GM18861 (cell line): Measurements from ENCODE around the gene ZNF148.
"Not testable (repeated sequence)": the region's sequence is repeated elsewhere in the genome, so short reads cannot be mapped to it uniquely, and the experiment has no call there.

Experiments used
- ATAC-seq: cut with Tn5 transposase; IDR thresholded peaks from one replicate; pipeline ENCODE4 v1.9.1; 2021; ENCODE audit not compliant: unreplicated experiment

The ZNF148 gene

GRCh38 chr3:125374996-125375941, at the start of gene ZNF148:
Gene ZNF148, minus strand, starts transcription at chr3:125375325. Its CDS starts 61,685 bp downstream, at chr3:125313640.
- ATAC-seq, result peak; percentile 73

GRCh38 chr3:125418306-125418705, 43.2 kb upstream of the ZNF148 start:
- no peak for ATAC-seq

- no peak for ATAC-seq
Observed at GRCh38 chr3:125416235-125416634, 41.1 kb upstream of the ZNF148 start.

- no peak for ATAC-seq
Observed at GRCh38 chr3:125414669-125415068, 39.5 kb upstream of the ZNF148 start.

GRCh38 chr3:125410922-125411321, 35.8 kb upstream of the ZNF148 start:
- no peak for ATAC-seq

GRCh38 chr3:125406070-125406469, 30.9 kb upstream of the ZNF148 start:
- no peak for ATAC-seq

GRCh38 chr3:125405515-125405914, 30.4 kb upstream of the ZNF148 start:
- not testable (repeated sequence) for ATAC-seq

- ATAC-seq, result no peak
Observed at GRCh38 chr3:125403789-125404188, 28.7 kb upstream of the ZNF148 start.

- no peak for ATAC-seq
Observed at GRCh38 chr3:125402639-125403038, 27.5 kb upstream of the ZNF148 start.

GRCh38 chr3:125401402-125401801, 26.3 kb upstream of the ZNF148 start:
- no peak for ATAC-seq

GRCh38 chr3:125398952-125399351, 23.8 kb upstream of the ZNF148 start:
- ATAC-seq, result no peak

GRCh38 chr3:125395091-125395490, 20.0 kb upstream of the ZNF148 start:
- no peak for ATAC-seq

GRCh38 chr3:125394406-125394805, 19.3 kb upstream of the ZNF148 start:
- no peak for ATAC-seq

GRCh38 chr3:125389282-125389681, 14.2 kb upstream of the ZNF148 start:
- no peak for ATAC-seq

GRCh38 chr3:125388369-125388768, 13.2 kb upstream of the ZNF148 start:
- not testable (repeated sequence) for ATAC-seq

GRCh38 chr3:125386811-125387210, 11.7 kb upstream of the ZNF148 start:
- ATAC-seq, result no peak

- no peak for ATAC-seq
Observed at GRCh38 chr3:125383744-125384143, 8.6 kb upstream of the ZNF148 start.

- ATAC-seq, result no peak
Observed at GRCh38 chr3:125382298-125382697, 7.2 kb upstream of the ZNF148 start.

- no peak for ATAC-seq
Observed at GRCh38 chr3:125381743-125382142, 6.6 kb upstream of the ZNF148 start.

- no peak for ATAC-seq
Observed at GRCh38 chr3:125381314-125381713, 6.2 kb upstream of the ZNF148 start.

GRCh38 chr3:125379483-125379882, 4.4 kb upstream of the ZNF148 start:
- no peak for ATAC-seq

- no peak for ATAC-seq
Observed at GRCh38 chr3:125378762-125379161, 3.6 kb upstream of the ZNF148 start.
